CD4-positive, alpha-beta T cell treated with Interleukin-17A for 4 hours (primary cell): ENCODE measurements around the gene TSEN54.
"Not testable (repeated sequence)": the region's sequence is repeated elsewhere in the genome, so short reads cannot be mapped to it uniquely, and the experiment has no call there.

Experiments used
- DNase-seq: peaks from one replicate; pipeline ENCODE4 v3.0.0-alpha.2; 2020; ENCODE audit warnings: mixed read lengths

The TSEN54 gene

GRCh38 chr17:75516255-75516618 lies at the start of gene TSEN54:
TSS of gene TSEN54 (plus strand) at chr17:75516528. CDS start at chr17:75516561, 33 bp downstream.
- peak; percentile 98 for DNase-seq

GRCh38 chr17:75468291-75468754 lies 48.0 kb upstream of the TSEN54 start:
- no peak for DNase-seq

- DNase-seq: no peak
These were observed 47.5 kb upstream of the TSEN54 start for GRCh38 chr17:75468779-75469373.

- DNase-seq: no peak
These were observed 45.1 kb upstream of the TSEN54 start for GRCh38 chr17:75471207-75471606.

GRCh38 chr17:75472119-75472518 lies 44.2 kb upstream of the TSEN54 start:
- DNase-seq: no peak

- no peak for DNase-seq
These were observed 43.1 kb upstream of the TSEN54 start for GRCh38 chr17:75473246-75473645.

GRCh38 chr17:75474736-75475135 lies 41.6 kb upstream of the TSEN54 start:
- no peak for DNase-seq

GRCh38 chr17:75475144-75475835 lies 41.0 kb upstream of the TSEN54 start:
- DNase-seq: no peak

- DNase-seq: no peak
These were observed 40.5 kb upstream of the TSEN54 start for GRCh38 chr17:75475851-75476250.

- no peak for DNase-seq
These were observed 40.1 kb upstream of the TSEN54 start for GRCh38 chr17:75476271-75476671.

- DNase-seq: no peak
These were observed 39.4 kb upstream of the TSEN54 start for GRCh38 chr17:75476752-75477489.

- DNase-seq: not testable (repeated sequence)
These were observed 38.9 kb upstream of the TSEN54 start for GRCh38 chr17:75477490-75477862.

- DNase-seq: no peak
These were observed 37.8 kb upstream of the TSEN54 start for GRCh38 chr17:75478508-75478907.

- DNase-seq: no peak
These were observed 36.0 kb upstream of the TSEN54 start for GRCh38 chr17:75480281-75480680.

- DNase-seq: no peak
These were observed 34.9 kb upstream of the TSEN54 start for GRCh38 chr17:75481194-75482068.

- DNase-seq: no peak
These were observed 34.0 kb upstream of the TSEN54 start for GRCh38 chr17:75482098-75482942.

- DNase-seq: no peak
These were observed 30.6 kb upstream of the TSEN54 start for GRCh38 chr17:75485688-75486087.

- no peak for DNase-seq
These were observed 30.2 kb upstream of the TSEN54 start for GRCh38 chr17:75486151-75486550.

GRCh38 chr17:75486951-75487350 lies 29.4 kb upstream of the TSEN54 start:
- no peak for DNase-seq

- DNase-seq: peak; percentile 72
These were observed 28.8 kb upstream of the TSEN54 start for GRCh38 chr17:75487351-75488070.
